ENCODE measurements around the gene CHRNA3. TPM values are rescaled to one million over a fixed set of nuclear protein-coding genes. Genes with fewer than 3 reads are reported as not detected.

CHRNA3 gene
- total RNA-seq, 2 donors from 2014 or later = 0.52 TPM; not detected in 1

DNA sequence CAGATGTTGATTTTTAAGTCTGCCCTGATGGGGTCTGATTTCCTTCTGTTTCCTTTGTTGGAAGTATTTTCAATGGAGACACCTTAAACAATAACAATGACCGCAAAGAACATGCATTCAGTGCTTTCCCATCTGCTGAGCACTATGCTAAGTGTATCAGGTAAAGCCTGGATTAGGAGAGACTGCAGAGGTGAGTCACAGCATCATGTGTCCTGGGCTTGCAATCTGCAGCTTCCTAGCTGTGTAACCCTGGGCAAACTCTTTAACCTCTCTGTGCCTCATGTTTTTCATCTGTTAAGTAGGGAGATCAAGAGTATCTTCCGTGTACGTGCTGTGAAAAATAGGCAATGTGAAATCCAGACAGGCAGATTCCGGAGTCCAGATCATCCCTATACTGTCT is 33.5 kb upstream of the CHRNA3 start:
- TF ChIP-seq POLR2A (IDR thresholded peaks at IDR 0.05) = no peak
- TF ChIP-seq, protein P1, sequence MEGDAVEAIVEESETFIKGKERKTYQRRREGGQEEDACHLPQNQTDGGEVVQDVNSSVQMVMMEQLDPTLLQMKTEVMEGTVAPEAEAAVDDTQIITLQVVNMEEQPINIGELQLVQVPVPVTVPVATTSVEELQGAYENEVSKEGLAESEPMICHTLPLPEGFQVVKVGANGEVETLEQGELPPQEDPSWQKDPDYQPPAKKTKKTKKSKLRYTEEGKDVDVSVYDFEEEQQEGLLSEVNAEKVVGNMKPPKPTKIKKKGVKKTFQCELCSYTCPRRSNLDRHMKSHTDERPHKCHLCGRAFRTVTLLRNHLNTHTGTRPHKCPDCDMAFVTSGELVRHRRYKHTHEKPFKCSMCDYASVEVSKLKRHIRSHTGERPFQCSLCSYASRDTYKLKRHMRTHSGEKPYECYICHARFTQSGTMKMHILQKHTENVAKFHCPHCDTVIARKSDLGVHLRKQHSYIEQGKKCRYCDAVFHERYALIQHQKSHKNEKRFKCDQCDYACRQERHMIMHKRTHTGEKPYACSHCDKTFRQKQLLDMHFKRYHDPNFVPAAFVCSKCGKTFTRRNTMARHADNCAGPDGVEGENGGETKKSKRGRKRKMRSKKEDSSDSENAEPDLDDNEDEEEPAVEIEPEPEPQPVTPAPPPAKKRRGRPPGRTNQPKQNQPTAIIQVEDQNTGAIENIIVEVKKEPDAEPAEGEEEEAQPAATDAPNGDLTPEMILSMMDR (IDR thresholded peaks at IDR 0.05) = no peak
- Histone ChIP-seq H3K4me1 (no peaks in the 10 kb centered on the region), H3K27ac (no peak overlapping the region), H3K4me3 (no peak overlapping the region), H3K9me3 (no peaks in the 10 kb centered on the region), H3K36me3 (replicated peaks in 1 of 2; ENCODE audit: insufficient read depth in 1 of 2, low read depth in 2 of 2) (no peaks in the 10 kb centered on the region), H3K27me3 (no peaks in the 10 kb centered on the region)
- intact Hi-C loops (cut with DNase I) = no loop called here
- no peak for DNase-seq
- no peak for ATAC-seq
- WGBS, 2 donors = 83 to 86% methylated on average over 4 of the region's 4 CpGs

DNA sequence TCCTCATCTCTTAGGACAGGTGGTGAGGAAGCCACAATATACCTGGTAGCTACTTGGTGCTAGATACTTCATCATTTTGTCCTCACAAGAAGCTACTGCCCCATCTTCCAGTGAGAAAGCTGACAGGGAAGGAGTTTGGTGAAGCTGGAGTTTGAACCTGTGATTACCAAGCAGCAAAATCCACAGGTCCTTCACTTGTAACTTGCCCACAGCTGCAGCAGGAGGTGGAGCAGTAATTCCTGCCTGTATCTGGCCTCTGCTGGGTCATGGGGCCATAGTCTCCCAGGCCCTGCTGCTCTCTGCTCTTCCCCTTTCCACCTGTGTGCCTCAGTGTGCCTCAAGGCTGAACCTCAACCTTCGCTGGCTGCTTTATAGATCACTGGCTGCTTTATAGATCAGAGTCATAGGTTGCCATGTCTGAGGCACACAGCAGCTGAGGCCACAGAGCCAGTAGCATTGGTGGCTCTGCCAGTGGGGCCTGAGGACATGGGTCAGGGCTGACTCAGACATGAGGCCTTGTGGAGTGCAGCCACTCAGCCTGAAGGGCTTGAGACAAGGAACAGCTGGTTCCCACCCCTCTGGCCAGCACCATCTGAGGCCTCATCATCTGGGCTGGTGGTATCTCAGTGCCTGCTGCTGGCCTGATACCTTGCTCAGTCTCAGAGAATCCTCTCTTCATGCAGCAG is 31.3 kb upstream of the CHRNA3 start:
- Histone ChIP-seq H3K27ac (no peak overlapping the region), H3K4me1 (no peaks in the 10 kb centered on the region), H3K9me3 (no peaks in the 10 kb centered on the region), H3K36me3 (replicated peaks in 1 of 2; ENCODE audit: insufficient read depth in 1 of 2, low read depth in 2 of 2) (no peaks in the 10 kb centered on the region), H3K27me3 (no peaks in the 10 kb centered on the region), H3K4me3 (no peak overlapping the region)
- intact Hi-C loops (cut with DNase I) = no loop called here
- no peak for TF ChIP-seq POLR2A (IDR thresholded peaks at IDR 0.05)
- TF ChIP-seq, protein P1 (IDR thresholded peaks at IDR 0.05) = no peak
- ATAC-seq (no peak), DNase-seq (no peak)
- WGBS, 2 donors = 100% methylated on average over 1 of the region's 1 CpG

DNA sequence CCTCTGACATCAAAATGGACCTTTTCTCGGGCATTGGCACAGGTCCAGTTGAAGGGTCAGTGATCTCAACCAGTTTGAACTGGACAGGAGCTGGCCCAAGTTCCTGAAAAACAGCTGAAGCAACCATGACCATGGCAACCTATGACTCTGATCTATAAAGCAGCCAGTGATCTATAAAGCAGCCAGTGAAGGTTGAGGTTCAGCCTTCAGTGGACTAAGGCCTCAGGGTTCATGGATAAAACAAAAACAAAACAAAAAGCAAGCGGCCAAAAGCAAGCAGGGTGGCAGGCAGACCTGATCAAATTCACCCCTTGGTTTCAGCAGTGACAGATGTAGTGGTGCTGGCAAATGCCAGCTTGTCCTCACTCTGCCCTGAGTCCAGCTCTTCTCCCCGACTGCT is 30.2 kb upstream of the CHRNA3 start:
- ATAC-seq (no peak), DNase-seq (no peak)
- no peaks in the 10 kb centered on the region for H3K9me3 ChIP-seq
- no peaks in the 10 kb centered on the region for H3K4me1 ChIP-seq
- 42 to 55% methylated on average over 3 of the region's 3 CpGs for WGBS, 2 donors
- no peak overlapping the region for H3K27ac ChIP-seq
- intact Hi-C loops (cut with DNase I) = no loop called here
- H3K36me3 ChIP-seq (replicated peaks in 1 of 2; ENCODE audit: insufficient read depth in 1 of 2, low read depth in 2 of 2) = no peaks in the 10 kb centered on the region
- H3K4me3 ChIP-seq = no peak overlapping the region
- H3K27me3 ChIP-seq = no peaks in the 10 kb centered on the region
- TF ChIP-seq POLR2A (IDR thresholded peaks at IDR 0.05) = no peak

DNA sequence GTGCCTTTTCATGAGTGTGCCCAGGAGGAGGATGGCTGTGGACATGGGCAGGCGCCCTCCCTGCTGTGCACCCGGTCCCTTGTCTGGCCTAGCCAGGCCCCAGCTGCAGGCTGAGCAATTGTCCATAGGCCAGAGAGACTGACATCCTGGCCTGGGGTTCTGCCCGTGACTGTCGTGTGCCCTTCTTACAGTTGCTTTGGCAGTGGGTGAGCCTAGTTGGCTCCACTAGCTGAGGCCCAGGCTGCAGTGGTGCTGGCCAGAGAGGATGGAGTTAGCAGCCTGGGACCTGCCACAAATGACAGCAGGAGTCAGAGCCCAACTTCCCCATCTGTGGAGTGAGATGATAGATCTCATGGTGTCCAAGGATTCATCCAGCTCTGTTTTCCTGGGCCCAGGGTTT is 29.2 kb upstream of the CHRNA3 start:
- ATAC-seq = no peak
- H3K36me3 ChIP-seq (replicated peaks in 1 of 2; ENCODE audit: insufficient read depth in 1 of 2, low read depth in 2 of 2) = no peaks in the 10 kb centered on the region
- H3K27ac ChIP-seq = no peak overlapping the region
- no peaks in the 10 kb centered on the region for H3K4me1 ChIP-seq
- TF ChIP-seq POLR2A (IDR thresholded peaks at IDR 0.05) = no peak
- TF ChIP-seq, protein P1 (IDR thresholded peaks at IDR 0.05) = no peak
- H3K27me3 ChIP-seq = no peaks in the 10 kb centered on the region
- DNase-seq = no peak
- no peaks in the 10 kb centered on the region for H3K9me3 ChIP-seq
- WGBS, 2 donors = 79 to 86% methylated on average over 4 of the region's 4 CpGs
- H3K4me3 ChIP-seq = no peak overlapping the region
- intact Hi-C loops (cut with DNase I) = no loop called here

DNA sequence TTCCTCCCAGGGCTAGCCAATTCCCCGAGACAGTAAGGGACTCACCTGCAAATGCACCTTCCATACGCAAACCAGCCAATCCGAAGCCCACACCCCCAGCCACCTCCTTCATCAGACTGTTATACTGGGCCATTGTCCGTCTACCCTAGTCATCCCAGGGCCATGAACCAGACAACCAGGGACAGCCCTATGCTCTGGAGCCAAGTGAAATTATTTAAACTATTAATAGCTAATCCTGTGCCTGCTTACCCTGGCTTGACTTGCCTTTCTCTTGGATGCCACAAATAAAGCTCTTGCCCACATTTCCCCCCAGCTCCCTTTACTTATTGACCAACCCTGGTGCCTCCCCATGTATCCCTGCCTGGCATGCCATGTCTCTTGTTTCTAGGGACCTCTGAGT is 24.2 kb upstream of the CHRNA3 start:
- Histone ChIP-seq H3K36me3 (replicated peaks in 1 of 2; ENCODE audit: insufficient read depth in 1 of 2, low read depth in 2 of 2) (no peaks in the 10 kb centered on the region), H3K27ac (no peak overlapping the region), H3K9me3 (no peaks in the 10 kb centered on the region), H3K4me3 (no peak overlapping the region), H3K27me3 (no peaks in the 10 kb centered on the region), H3K4me1 (peaks cover 12% of the 10 kb centered on the region)
- 85 to 91% methylated on average over 4 of the region's 4 CpGs for WGBS, 2 donors
- TF ChIP-seq POLR2A (IDR thresholded peaks at IDR 0.05) = no peak
- TF ChIP-seq, protein P1 (IDR thresholded peaks at IDR 0.05) = no peak
- intact Hi-C loops (cut with DNase I) = no loop called here
- ATAC-seq = no peak
- DNase-seq = no peak

Measured in body of pancreas (tissue), 4 donors.